Osteoblast (primary cell): ENCODE results near the gene BAIAP2. TPM values are rescaled to one million over a fixed set of nuclear protein-coding genes. Genes with fewer than 3 reads are reported as not detected.

ENCODE experiments used
- DNase-seq: peaks from one replicate; pipeline ENCODE4 v3.0.0; 2011; ENCODE audit warnings: low spot score, mixed read lengths; ENCODE audit not compliant: insufficient read length; ENCODE audit errors: missing footprints
- H2AFZ ChIP-seq: 2 replicates; pipeline ENCODE4 v1.6.0; 2011; ENCODE audit warnings: mild to moderate bottlenecking, low read length
- H3K27ac ChIP-seq: 2 replicates; pipeline ENCODE4 v1.5.1; 2011; ENCODE audit warnings: mild to moderate bottlenecking, low read depth, low read length, moderate library complexity
- H3K27me3 ChIP-seq: 2 replicates; pipeline ENCODE4 v1.6.0; 2012; ENCODE audit warnings: mild to moderate bottlenecking, control low read depth, inconsistent platforms, low read length, moderate library complexity; ENCODE audit not compliant: insufficient read depth
- H3K36me3 ChIP-seq: 2 replicates; pipeline ENCODE4 v1.5.1; 2011; ENCODE audit warnings: mild to moderate bottlenecking, low read length, control low read depth, moderate library complexity; ENCODE audit not compliant: insufficient read depth
- H3K4me1 ChIP-seq: 2 replicates; pipeline ENCODE4 v1.5.1; 2011; ENCODE audit warnings: mild to moderate bottlenecking, low read length, control low read depth, moderate library complexity; ENCODE audit not compliant: insufficient read depth
- H3K4me2 ChIP-seq: 2 replicates; pipeline ENCODE4 v1.6.0; 2011; ENCODE audit warnings: mild to moderate bottlenecking, low read length; ENCODE audit not compliant: insufficient read depth
- H3K4me3 ChIP-seq: fragments of 200-600 bp; sonication (generic); 3 replicates; pipeline ENCODE4 v1.5.1; 2012; ENCODE audit warnings: mild to moderate bottlenecking, low read length, inconsistent platforms; ENCODE audit not compliant: insufficient read depth
- H3K79me2 ChIP-seq: 2 replicates; pipeline ENCODE4 v1.6.0; 2012; ENCODE audit warnings: mild to moderate bottlenecking, low read length, control low read depth, inconsistent platforms; ENCODE audit not compliant: insufficient read depth
- H3K9me3 ChIP-seq: 2 replicates; pipeline ENCODE4 v1.5.1; 2011; ENCODE audit warnings: low read depth, low read length, control low read depth
- H4K20me1 ChIP-seq: 2 replicates; pipeline ENCODE4 v1.6.0; 2012; ENCODE audit warnings: mild to moderate bottlenecking, low read length, control low read depth; ENCODE audit not compliant: insufficient read depth
- total RNA-seq: library from RNA; depleted of rRNA; stranded (reverse); fragments of >200 nt; gene quantifications from 2 replicates; pipeline ENCODE4 v1.2.3, GENCODE V29; 2012
- TF ChIP-seq, protein P1 (sequence below): IDR thresholded peaks from 2 replicates; pipeline ENCODE4 v1.5.1; 2011; ENCODE audit warnings: mild to moderate bottlenecking, low read depth, low read length, moderate library complexity; ENCODE audit errors: extremely low read depth

Gene BAIAP2
- total RNA-seq, 1 donor: 15.6 TPM

DNA sequence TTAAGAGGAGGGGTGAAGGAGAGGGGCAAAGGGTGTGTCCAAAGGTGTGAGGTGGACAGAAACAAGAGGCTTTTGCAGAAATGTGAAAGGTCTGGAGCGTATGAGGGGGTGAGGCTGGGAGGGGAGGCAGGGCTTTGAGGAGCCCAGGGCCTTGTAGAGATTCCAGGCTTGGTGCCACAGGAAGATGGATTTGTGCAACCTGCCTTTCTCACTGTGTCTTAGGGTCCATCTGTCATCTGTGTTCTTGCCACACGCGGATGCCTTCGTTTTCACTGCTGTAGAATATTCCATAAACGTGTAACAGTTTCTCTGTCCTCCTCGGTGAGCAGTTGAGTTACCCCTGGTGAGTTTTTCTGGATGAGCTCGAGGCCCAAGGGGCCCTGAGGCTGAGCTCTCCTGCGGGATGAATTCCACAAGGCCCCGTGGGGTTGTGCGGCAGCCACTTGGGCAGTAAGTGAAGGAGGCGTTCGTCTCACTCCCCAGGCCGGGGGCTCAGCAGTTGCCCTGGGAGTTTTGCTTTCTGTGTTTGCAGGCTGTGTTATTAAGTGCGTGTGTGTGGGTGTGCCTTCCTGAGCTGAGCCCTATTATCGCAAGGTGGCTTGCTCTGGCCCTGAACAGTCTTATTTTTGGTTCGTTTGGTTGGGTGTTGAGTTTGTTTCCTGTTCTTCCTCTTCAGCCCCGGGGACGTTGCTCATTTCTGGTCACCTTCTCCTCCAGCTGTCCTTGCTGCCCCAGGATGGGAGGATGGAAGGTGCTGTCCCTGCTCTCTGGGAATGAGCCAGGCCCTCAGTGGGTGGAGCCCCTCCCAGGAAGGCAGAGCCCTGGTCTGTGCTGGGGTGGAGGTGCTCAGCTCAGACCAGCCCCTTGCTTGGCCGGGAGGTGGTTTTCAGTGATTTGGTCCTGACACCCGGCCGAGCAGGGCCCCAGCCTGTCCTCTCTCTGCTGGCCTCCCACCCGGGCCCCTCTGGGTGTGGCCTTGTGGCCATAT is 28.4 kb downstream of the BAIAP2 start:
- no peak overlapping the region for H3K4me2 ChIP-seq
- TF ChIP-seq, protein P1, sequence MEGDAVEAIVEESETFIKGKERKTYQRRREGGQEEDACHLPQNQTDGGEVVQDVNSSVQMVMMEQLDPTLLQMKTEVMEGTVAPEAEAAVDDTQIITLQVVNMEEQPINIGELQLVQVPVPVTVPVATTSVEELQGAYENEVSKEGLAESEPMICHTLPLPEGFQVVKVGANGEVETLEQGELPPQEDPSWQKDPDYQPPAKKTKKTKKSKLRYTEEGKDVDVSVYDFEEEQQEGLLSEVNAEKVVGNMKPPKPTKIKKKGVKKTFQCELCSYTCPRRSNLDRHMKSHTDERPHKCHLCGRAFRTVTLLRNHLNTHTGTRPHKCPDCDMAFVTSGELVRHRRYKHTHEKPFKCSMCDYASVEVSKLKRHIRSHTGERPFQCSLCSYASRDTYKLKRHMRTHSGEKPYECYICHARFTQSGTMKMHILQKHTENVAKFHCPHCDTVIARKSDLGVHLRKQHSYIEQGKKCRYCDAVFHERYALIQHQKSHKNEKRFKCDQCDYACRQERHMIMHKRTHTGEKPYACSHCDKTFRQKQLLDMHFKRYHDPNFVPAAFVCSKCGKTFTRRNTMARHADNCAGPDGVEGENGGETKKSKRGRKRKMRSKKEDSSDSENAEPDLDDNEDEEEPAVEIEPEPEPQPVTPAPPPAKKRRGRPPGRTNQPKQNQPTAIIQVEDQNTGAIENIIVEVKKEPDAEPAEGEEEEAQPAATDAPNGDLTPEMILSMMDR: no peak

DNA sequence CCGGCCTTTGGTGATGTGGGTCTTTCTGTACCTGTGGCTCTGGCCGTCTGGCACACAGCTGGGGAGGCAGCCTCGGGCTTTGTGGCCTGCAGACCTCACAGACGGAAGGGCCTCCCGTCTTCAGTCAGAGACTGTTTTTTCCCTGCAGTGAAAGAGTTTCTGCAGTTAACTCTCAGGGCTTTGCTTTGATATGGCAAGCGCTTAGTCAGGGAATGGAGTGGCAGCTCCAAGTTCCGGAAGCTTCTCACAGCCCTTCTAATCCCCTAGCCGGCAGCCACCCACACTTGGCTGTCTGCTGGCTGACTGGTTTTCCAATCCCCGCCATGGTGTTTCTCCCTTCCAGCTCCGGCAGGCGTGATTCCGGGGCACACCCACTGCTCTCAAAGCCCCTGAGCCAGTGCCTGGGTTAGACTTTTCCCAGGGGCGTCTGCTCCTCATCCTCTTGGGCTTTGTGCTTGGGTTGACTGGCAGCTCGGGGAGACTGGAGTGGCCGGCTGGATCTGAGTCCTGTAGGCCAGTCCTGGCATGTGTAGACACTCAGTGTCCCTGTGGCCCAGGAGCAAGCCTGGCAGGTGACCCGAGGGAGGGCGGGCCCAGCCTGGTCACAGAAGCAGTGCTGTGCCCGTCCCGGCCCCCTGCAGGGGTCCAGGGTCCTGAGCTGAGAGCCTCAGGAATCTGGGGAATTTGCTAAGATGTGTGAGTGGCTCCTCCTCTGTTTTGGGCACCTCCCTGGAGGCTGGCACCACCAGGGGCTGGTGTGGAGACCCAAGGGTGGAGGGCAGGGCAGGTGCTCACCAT is 29.9 kb downstream of the BAIAP2 start:
- peak overlapping the region; percentile 70 for H2AFZ ChIP-seq
- peak; percentile 99 for DNase-seq
- TF ChIP-seq, protein P1: no peak
- peaks cover 6% of the 10 kb centered on the region for H3K79me2 ChIP-seq
- peaks cover 4% of the 10 kb centered on the region for H4K20me1 ChIP-seq
- peak overlapping the region; percentile 14 for H3K4me2 ChIP-seq
- no peak overlapping the region for H3K4me3 ChIP-seq
- H3K9me3 ChIP-seq: no peaks in the 10 kb centered on the region
- H3K27ac ChIP-seq: peak overlapping the region; percentile 57
- H3K27me3 ChIP-seq: no peaks in the 10 kb centered on the region
- no peaks in the 10 kb centered on the region for H3K36me3 ChIP-seq
- H3K4me1 ChIP-seq: peaks cover 22% of the 10 kb centered on the region

More for the DNA sequence above, 28.4 kb downstream of the BAIAP2 start:
- H3K27me3 ChIP-seq: no peaks in the 10 kb centered on the region
- no peak for DNase-seq
- H3K4me3 ChIP-seq: no peak overlapping the region
- H2AFZ ChIP-seq: no peak overlapping the region
- peaks cover 6% of the 10 kb centered on the region for H3K79me2 ChIP-seq
- no peak overlapping the region for H3K27ac ChIP-seq
- H3K4me1 ChIP-seq: peaks cover 22% of the 10 kb centered on the region
- H3K36me3 ChIP-seq: no peaks in the 10 kb centered on the region
- peaks cover 4% of the 10 kb centered on the region for H4K20me1 ChIP-seq
- H3K9me3 ChIP-seq: no peaks in the 10 kb centered on the region

DNA sequence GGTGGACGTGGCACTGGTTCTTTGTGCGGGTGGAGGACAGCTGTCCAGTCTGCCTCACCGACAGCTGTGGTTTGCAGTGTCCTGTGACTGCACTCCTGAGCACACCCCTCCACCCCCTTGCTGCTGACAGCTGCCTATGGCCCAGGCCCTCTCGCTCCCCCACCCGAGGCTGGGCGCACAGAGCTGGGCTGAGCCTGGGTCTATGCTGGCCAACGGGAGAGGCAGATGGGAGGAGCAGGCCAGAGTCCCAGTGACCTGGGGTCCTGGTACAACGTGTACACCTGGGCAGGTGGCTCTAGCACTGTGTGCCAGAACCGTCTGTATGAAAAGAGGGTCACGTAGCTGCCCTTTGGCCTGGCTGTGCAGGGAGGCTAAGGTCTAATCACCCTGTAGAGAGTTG is 30.5 kb downstream of the BAIAP2 start:
- DNase-seq: no peak
- no peaks in the 10 kb centered on the region for H3K27me3 ChIP-seq
- H2AFZ ChIP-seq: no peak overlapping the region
- no peaks in the 10 kb centered on the region for H3K9me3 ChIP-seq
- TF ChIP-seq, protein P1: no peak
- H3K27ac ChIP-seq: peak overlapping the region; percentile 57
- H4K20me1 ChIP-seq: peaks cover 4% of the 10 kb centered on the region
- H3K36me3 ChIP-seq: no peaks in the 10 kb centered on the region
- peaks cover 6% of the 10 kb centered on the region for H3K79me2 ChIP-seq
- H3K4me1 ChIP-seq: peaks cover 22% of the 10 kb centered on the region
- no peak overlapping the region for H3K4me2 ChIP-seq
- no peak overlapping the region for H3K4me3 ChIP-seq
